GM23338 (cell line): ENCODE data around the gene MRPL37. TPM values are rescaled to one million over a fixed set of nuclear protein-coding genes. Genes with fewer than 3 reads are reported as not detected.

Source experiments
- ATAC-seq: fragments of 200-7000 bp; cut with Tn5 transposase; 3 replicates; pipeline ENCODE4 v1.9.1; 2020
- DNase-seq: peaks from one replicate; pipeline ENCODE4 v3.0.0-alpha.2; 2015; ENCODE audit warnings: low spot score
- H2AFZ ChIP-seq: fragments of 200-600 bp; sonication (generic); 2 replicates; pipeline ENCODE4 v1.8.0; 2016; ENCODE audit warnings: antibody characterized with exemption, mild to moderate bottlenecking, moderate library complexity
- H3F3A ChIP-seq: fragments of 200-600 bp; sonication (generic); replicated peaks from 2 replicates; pipeline ENCODE4 v1.8.0; 2017; ENCODE audit warnings: antibody characterized with exemption, mixed run types, low read depth
- H3K27ac ChIP-seq: fragments of 200-600 bp; sonication (generic); 2 replicates; pipeline ENCODE4 v1.6.1; 2016; ENCODE audit warnings: low read depth
- H3K27me3 ChIP-seq: fragments of 200-600 bp; sonication (generic); 2 replicates; pipeline ENCODE4 v1.8.0; 2016; ENCODE audit warnings: mild to moderate bottlenecking, mixed run types, moderate library complexity; ENCODE audit not compliant: insufficient read depth
- H3K36me3 ChIP-seq: fragments of 200-600 bp; sonication (generic); 2 replicates; pipeline ENCODE4 v1.8.0; 2016; ENCODE audit warnings: mild to moderate bottlenecking; ENCODE audit not compliant: insufficient read depth
- H3K4me1 ChIP-seq: fragments of 200-600 bp; sonication (generic); 2 replicates; pipeline ENCODE4 v1.8.0; 2016; ENCODE audit warnings: mild to moderate bottlenecking, moderate library complexity; ENCODE audit not compliant: insufficient read depth
- H3K4me2 ChIP-seq: fragments of 200-600 bp; sonication (generic); 2 replicates; pipeline ENCODE4 v1.7.1; 2017; ENCODE audit warnings: mixed run types
- H3K4me3 ChIP-seq: fragments of 200-600 bp; sonication (generic); 2 replicates; pipeline ENCODE4 v1.6.1; 2016; ENCODE audit warnings: mixed run types
- H3K79me2 ChIP-seq: fragments of 200-600 bp; sonication (generic); replicated peaks from 2 replicates; pipeline ENCODE4 v1.8.0; 2017; ENCODE audit warnings: mild to moderate bottlenecking; ENCODE audit not compliant: insufficient read depth
- H3K9me2 ChIP-seq: fragments of 200-600 bp; sonication (generic); 2 replicates; pipeline ENCODE4 v1.8.0; 2017; ENCODE audit not compliant: insufficient read depth
- H4K20me1 ChIP-seq: fragments of 200-600 bp; sonication (generic); replicated peaks from 2 replicates; pipeline ENCODE4 v1.8.0; 2017; ENCODE audit warnings: mild to moderate bottlenecking; ENCODE audit not compliant: insufficient read depth
- H3K27ac Mint-ChIP-seq: 2 replicates; pipeline ENCODE4 v1.8.0; 2020; ENCODE audit warnings: inconsistent platforms, mild to moderate bottlenecking, moderate library complexity, mixed read lengths
- H3K27me3 Mint-ChIP-seq: 3 replicates; pipeline ENCODE4 v1.8.0; 2022; ENCODE audit warnings: low read depth, mild to moderate bottlenecking, moderate library complexity, mixed read lengths, inconsistent platforms; ENCODE audit not compliant: insufficient read depth, poor library complexity
- H3K36me3 Mint-ChIP-seq: 3 replicates; pipeline ENCODE4 v1.8.0; 2021; ENCODE audit warnings: low read depth, mild to moderate bottlenecking, inconsistent platforms, moderate library complexity, mixed read lengths
- H3K4me1 Mint-ChIP-seq: 3 replicates; pipeline ENCODE4 v1.8.0; 2020; ENCODE audit warnings: mild to moderate bottlenecking, inconsistent platforms, mixed read lengths
- H3K4me3 Mint-ChIP-seq: 3 replicates; pipeline ENCODE4 v1.8.0; 2021; ENCODE audit warnings: moderate library complexity, mild to moderate bottlenecking, inconsistent platforms, mixed read lengths
- H3K9me3 Mint-ChIP-seq: 3 replicates; pipeline ENCODE4 v1.8.0; 2020; ENCODE audit warnings: moderate library complexity, mild to moderate bottlenecking, inconsistent platforms, mixed read lengths
- CREB1 ChIP-seq: fragments of 250-450 bp; sonication (Bioruptor Pico); IDR thresholded peaks from 2 replicates; pipeline ENCODE4 v1.5.0; 2020; ENCODE audit warnings: low read depth, mild to moderate bottlenecking, moderate library complexity
- ETS1 ChIP-seq: IDR thresholded peaks from 2 replicates; pipeline ENCODE4 v1.6.1; 2016; ENCODE audit warnings: antibody characterized with exemption
- EZH2 ChIP-seq: fragments of 200-600 bp; sonication (generic); IDR thresholded peaks from one replicate; pipeline ENCODE4 v1.8.0; 2017; ENCODE audit warnings: antibody characterized with exemption, mild to moderate bottlenecking, low read depth; ENCODE audit not compliant: unreplicated experiment
- EZH2phosphoT487 ChIP-seq: fragments of 200-600 bp; sonication (generic); IDR thresholded peaks from one replicate; pipeline ENCODE4 v1.8.1; 2018; ENCODE audit warnings: antibody characterized with exemption; ENCODE audit not compliant: unreplicated experiment
- JUNB ChIP-seq: IDR thresholded peaks from one replicate; pipeline ENCODE4 v1.6.1; 2016; ENCODE audit warnings: antibody characterized with exemption; ENCODE audit not compliant: unreplicated experiment
- NANOG ChIP-seq: IDR thresholded peaks from 2 replicates; pipeline ENCODE4 v1.6.1; 2016; ENCODE audit warnings: antibody characterized with exemption, borderline replicate concordance
- POLR2AphosphoS5 ChIP-seq: IDR thresholded peaks from 2 replicates; pipeline ENCODE4 v1.6.1; 2016; ENCODE audit warnings: antibody characterized with exemption, low read depth
- REST ChIP-seq: IDR thresholded peaks from one replicate; pipeline ENCODE4 v1.6.1; 2018; ENCODE audit warnings: antibody characterized with exemption; ENCODE audit not compliant: unreplicated experiment
- STAT1 ChIP-seq: IDR thresholded peaks from one replicate; pipeline ENCODE4 v1.6.1; 2016; ENCODE audit warnings: antibody characterized with exemption; ENCODE audit not compliant: unreplicated experiment
- ZNF114 ChIP-seq: fragments of 250-450 bp; sonication (Bioruptor Pico); IDR thresholded peaks from 2 replicates; pipeline ENCODE4 v1.5.0; 2020; ENCODE audit warnings: mild to moderate bottlenecking, moderate library complexity
- ZNF331 ChIP-seq: fragments of 250-450 bp; sonication (Bioruptor Pico); IDR thresholded peaks from 2 replicates; pipeline ENCODE4 v1.5.0; 2020; ENCODE audit warnings: low read depth, mild to moderate bottlenecking, moderate library complexity
- polyA plus RNA-seq: library from polyadenylated mRNA; unstranded; fragments of >200 nt; fragmentation: Nextera tagmentation; extraction: Ambion mirVana; gene quantifications from 2 replicates; pipeline ENCODE4 v1.2.1, GENCODE V29; 2016
- total RNA-seq: library from RNA; depleted of rRNA; stranded (reverse); fragments of >200 nt; shearing (Covaris generic); gene quantifications from 2 replicates; pipeline ENCODE4 v1.2.3, GENCODE V29; 2014
- TF ChIP-seq, protein P1 (sequence below), 2 experiments: fragments of 200-600 bp in 1 of 2; sonication (generic) in 1 of 2; conservative IDR thresholded peaks; 2 replicates each; pipeline versions ENCODE4 v1.5.1 to v1.6.1; 2016 to 2017; ENCODE audit warnings: antibody characterized with exemption in 2 of 2, low read depth in 2 of 2, mild to moderate bottlenecking in 2 of 2, moderate library complexity in 1 of 2
- TF ChIP-seq, protein P2 (sequence below): fragments of 250-450 bp; sonication (Bioruptor Pico); IDR thresholded peaks from 2 replicates; pipeline ENCODE4 v1.5.0; 2020; ENCODE audit warnings: mild to moderate bottlenecking, moderate library complexity

Gene MRPL37
- total and polyA plus RNA-seq, 2 experiments from 2014 or later: 130 to 155 TPM

GRCh38 chr1:54266195-54266594, 66.2 kb downstream of the MRPL37 start:
- H3K79me2 ChIP-seq: peaks cover 62% of the 10 kb centered on the region
- ATAC-seq: no peak
- peak overlapping the region; percentile 50; the same call in 1 of the 2 replicates for H3K27ac ChIP-seq
- peaks cover 3% of the 10 kb centered on the region; the same call in 2 of the 3 replicates for H3K36me3 Mint-ChIP-seq
- no peak overlapping the region for H3K4me3 Mint-ChIP-seq
- H3K4me1 Mint-ChIP-seq: peaks cover 17% of the 10 kb centered on the region
- no peaks in the 10 kb centered on the region for H3K4me1 ChIP-seq
- H3K9me2 ChIP-seq: no peaks in the 10 kb centered on the region
- no peak for DNase-seq
- H3K27me3 ChIP-seq: no peaks in the 10 kb centered on the region
- H2AFZ ChIP-seq: no peak overlapping the region
- no peak overlapping the region for H3K27ac Mint-ChIP-seq
- no peak overlapping the region for H3K4me2 ChIP-seq
- H3K27me3 Mint-ChIP-seq: peaks cover 19% of the 10 kb centered on the region
- H4K20me1 ChIP-seq: peaks cover 34% of the 10 kb centered on the region
- no peaks in the 10 kb centered on the region for H3K9me3 Mint-ChIP-seq
- no peaks in the 10 kb centered on the region for H3F3A ChIP-seq
- H3K36me3 ChIP-seq: no peaks in the 10 kb centered on the region
- no peak overlapping the region for H3K4me3 ChIP-seq
- TF ChIP-seq JUNB (no peak), POLR2AphosphoS5 (no peak), ETS1 (no peak), EZH2phosphoT487 (no peak), STAT1 (no peak), ZNF114 (CRISPR knock-in tag) (no peak), NANOG (no peak), CREB1 (CRISPR knock-in tag) (no peak), REST (no peak), EZH2 (no peak), ZNF331 (CRISPR knock-in tag) (no peak)
- TF ChIP-seq, protein P1, sequence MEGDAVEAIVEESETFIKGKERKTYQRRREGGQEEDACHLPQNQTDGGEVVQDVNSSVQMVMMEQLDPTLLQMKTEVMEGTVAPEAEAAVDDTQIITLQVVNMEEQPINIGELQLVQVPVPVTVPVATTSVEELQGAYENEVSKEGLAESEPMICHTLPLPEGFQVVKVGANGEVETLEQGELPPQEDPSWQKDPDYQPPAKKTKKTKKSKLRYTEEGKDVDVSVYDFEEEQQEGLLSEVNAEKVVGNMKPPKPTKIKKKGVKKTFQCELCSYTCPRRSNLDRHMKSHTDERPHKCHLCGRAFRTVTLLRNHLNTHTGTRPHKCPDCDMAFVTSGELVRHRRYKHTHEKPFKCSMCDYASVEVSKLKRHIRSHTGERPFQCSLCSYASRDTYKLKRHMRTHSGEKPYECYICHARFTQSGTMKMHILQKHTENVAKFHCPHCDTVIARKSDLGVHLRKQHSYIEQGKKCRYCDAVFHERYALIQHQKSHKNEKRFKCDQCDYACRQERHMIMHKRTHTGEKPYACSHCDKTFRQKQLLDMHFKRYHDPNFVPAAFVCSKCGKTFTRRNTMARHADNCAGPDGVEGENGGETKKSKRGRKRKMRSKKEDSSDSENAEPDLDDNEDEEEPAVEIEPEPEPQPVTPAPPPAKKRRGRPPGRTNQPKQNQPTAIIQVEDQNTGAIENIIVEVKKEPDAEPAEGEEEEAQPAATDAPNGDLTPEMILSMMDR (conservative IDR thresholded peaks at IDR 0.05; ENCODE audit: low read depth in 2 of 2): no peak
- TF ChIP-seq, protein P2, sequence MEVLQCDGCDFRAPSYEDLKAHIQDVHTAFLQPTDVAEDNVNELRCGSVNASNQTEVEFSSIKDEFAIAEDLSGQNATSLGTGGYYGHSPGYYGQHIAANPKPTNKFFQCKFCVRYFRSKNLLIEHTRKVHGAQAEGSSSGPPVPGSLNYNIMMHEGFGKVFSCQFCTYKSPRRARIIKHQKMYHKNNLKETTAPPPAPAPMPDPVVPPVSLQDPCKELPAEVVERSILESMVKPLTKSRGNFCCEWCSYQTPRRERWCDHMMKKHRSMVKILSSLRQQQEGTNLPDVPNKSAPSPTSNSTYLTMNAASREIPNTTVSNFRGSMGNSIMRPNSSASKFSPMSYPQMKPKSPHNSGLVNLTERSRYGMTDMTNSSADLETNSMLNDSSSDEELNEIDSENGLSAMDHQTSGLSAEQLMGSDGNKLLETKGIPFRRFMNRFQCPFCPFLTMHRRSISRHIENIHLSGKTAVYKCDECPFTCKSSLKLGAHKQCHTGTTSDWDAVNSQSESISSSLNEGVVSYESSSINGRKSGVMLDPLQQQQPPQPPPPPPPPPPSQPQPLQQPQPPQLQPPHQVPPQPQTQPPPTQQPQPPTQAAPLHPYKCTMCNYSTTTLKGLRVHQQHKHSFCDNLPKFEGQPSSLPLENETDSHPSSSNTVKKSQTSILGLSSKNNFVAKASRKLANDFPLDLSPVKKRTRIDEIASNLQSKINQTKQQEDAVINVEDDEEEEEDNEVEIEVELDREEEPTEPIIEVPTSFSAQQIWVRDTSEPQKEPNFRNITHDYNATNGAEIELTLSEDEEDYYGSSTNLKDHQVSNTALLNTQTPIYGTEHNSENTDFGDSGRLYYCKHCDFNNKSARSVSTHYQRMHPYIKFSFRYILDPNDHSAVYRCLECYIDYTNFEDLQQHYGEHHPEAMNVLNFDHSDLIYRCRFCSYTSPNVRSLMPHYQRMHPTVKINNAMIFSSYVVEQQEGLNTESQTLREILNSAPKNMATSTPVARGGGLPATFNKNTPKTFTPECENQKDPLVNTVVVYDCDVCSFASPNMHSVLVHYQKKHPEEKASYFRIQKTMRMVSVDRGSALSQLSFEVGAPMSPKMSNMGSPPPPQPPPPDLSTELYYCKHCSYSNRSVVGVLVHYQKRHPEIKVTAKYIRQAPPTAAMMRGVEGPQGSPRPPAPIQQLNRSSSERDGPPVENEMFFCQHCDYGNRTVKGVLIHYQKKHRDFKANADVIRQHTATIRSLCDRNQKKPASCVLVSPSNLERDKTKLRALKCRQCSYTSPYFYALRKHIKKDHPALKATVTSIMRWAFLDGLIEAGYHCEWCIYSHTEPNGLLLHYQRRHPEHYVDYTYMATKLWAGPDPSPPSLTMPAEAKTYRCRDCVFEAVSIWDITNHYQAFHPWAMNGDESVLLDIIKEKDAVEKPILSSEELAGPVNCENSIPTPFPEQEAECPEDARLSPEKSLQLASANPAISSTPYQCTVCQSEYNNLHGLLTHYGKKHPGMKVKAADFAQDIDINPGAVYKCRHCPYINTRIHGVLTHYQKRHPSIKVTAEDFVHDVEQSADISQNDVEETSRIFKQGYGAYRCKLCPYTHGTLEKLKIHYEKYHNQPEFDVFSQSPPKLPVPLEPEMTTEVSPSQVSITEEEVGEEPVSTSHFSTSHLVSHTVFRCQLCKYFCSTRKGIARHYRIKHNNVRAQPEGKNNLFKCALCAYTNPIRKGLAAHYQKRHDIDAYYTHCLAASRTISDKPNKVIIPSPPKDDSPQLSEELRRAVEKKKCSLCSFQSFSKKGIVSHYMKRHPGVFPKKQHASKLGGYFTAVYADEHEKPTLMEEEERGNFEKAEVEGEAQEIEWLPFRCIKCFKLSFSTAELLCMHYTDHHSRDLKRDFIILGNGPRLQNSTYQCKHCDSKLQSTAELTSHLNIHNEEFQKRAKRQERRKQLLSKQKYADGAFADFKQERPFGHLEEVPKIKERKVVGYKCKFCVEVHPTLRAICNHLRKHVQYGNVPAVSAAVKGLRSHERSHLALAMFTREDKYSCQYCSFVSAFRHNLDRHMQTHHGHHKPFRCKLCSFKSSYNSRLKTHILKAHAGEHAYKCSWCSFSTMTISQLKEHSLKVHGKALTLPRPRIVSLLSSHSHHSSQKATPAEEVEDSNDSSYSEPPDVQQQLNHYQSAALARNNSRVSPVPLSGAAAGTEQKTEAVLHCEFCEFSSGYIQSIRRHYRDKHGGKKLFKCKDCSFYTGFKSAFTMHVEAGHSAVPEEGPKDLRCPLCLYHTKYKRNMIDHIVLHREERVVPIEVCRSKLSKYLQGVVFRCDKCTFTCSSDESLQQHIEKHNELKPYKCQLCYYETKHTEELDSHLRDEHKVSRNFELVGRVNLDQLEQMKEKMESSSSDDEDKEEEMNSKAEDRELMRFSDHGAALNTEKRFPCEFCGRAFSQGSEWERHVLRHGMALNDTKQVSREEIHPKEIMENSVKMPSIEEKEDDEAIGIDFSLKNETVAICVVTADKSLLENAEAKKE: no peak
